KBM-7 (cell line): ENCODE measurements around the gene MTSS2.

Experiments used
- DNase-seq: peaks from one replicate; pipeline ENCODE4 v3.0.0-alpha.2; 2015
- in situ Hi-C: fragments of 300-500 bp; cut with MboI; formaldehyde crosslinking; loops from 2 replicates; pipeline ENCODE4 v1.14.3; 2020; ENCODE audit warnings: low sequenced_read_pairs, low pct_unique_long_range_greater_than_20kb, mixed read lengths

MTSS2 gene

DNA sequence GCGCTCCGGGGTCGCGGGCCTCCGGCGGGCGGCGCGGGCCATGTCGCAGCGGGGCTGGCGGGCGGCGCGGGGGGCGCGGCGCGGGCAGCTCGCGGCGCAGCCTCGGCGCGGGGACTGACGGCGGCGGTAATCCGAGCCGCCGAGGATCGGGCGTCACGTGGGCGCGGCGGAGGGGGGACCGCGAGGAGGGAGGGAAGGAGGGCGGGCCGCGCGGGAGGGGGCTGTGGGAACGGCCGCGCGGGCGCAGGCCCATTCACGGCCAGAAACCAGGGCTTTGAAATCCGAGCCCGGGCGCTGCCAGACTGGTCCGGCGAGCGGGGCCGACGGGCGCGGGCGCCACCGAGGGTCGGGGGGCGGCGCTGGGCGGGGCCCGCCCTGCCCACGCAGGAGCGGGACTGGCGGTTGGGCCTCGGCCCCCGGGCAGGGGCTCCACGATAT lies at the start of gene MTSS2:
Gene MTSS2, minus strand, starts transcription at position 116 of the 438 bp plus-strand sequence. CDS start 262 bp downstream, outside the sequence.
- DNase-seq, result peak; percentile 52
- in situ Hi-C loops, result no loop called here

DNA sequence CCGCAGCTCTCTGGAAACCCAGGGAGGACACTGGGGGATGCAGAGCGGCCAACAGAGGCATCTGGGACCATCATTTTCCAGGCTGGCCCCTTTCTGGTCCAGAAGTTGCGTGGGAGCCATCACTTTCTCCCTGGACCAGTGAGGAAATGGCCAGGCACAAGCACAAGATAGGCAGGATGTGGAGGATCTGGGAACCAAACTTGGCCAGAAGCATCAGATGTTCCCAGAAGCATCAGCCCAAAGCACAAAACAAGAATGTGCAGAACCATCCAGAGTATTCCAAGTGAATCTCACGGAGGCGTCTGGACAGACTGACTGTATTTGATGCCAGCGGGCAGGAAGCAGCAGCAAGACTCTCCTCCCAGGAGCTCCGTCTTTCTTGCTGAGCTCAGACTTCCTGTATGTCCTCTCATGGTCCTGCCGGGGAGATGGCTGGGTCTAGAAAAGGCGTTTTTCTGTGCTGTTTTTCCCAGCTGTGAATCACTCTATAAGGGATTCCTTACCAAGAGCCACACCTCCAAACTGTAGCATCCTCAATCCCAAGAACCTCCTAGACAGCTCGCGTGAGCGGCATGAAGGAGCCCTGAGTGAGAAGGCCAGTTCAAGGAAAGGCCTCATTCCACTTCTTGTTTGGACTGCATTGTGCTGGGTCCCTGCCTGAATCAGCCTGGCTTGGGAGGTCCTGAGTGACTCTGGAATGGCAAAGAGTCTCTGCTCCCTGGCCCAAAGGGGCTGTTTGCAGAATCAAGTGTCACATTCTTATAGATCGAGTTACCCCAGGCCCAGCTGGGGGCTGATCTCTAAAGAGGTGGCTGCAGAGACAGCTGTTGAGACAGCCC lies 49.5 kb upstream of the MTSS2 start:
- DNase-seq, result no peak
- in situ Hi-C loops, result no loop called here

DNA sequence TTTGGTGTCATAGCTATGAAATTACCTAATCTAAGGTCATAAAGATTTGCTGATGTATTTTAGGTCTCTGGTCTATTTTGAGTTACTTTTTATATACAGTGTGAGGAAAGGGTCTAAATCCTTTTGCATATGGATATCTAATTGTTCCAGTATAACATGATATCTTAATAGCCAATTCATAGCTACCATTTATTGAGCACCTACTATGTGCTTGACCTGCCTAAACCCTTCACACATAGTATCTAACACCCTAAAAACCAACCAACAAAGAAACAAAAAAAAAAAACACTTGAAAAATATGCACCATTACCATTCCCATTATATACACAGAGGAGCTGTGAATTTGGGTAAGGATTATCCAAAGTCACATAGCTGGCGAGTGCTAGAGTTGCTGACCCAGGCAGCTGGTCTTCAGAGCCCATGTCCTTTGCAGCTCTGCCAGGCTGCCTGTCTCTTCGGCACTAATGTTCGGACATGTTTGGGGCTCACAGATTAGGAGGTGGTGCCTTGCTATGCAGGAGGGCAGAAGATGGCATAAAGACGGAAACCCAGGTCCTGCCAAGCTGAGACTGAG lies 48.8 kb upstream of the MTSS2 start:
- DNase-seq, result no peak
- in situ Hi-C loops, result no loop called here

DNA sequence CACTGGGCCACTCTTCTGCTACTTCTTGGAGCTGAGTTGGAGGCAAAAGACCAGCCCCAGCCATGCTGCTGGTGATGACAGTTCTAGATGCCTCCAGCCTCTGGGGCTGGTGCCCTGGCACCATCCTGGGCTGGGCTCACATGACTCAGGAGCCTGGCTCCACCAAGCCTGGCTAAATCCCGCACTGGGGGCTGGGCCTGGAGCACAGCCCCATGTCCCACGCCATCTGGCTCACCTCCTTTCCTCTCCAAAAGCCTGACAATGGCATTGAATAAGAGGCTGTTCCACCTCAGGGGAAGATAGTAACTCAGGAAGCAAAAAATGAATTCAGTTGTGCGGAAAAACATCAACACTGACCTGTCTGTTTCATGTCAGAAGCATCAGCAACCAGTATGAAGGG lies 45.1 kb upstream of the MTSS2 start:
- in situ Hi-C loops, result no loop called here
- DNase-seq, result no peak

GRCh38 chr16:70730031-70730430 lies 44.2 kb upstream of the MTSS2 start:
- DNase-seq, result no peak
- in situ Hi-C loops, result no loop called here

DNA sequence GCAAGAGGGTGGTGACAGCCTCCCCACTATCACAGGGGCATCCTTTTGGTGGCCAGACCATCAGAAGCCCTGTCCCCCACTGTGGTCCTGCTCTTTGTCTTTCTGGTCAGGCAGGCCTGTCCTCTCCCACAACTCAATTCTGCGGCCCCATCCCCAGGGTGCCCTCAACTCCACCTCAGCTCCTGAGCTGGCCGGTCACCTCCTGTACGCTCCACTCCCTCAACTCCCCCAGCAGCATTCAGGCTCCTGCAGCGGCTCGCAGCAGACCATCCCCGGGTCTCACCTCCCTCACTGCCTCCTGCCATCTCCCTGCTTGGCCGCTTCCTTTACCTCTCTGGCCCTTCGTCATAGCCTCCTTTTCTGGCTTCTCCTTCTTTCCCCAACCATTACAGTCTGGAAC lies 43.4 kb upstream of the MTSS2 start:
- in situ Hi-C loops, result no loop called here

DNA sequence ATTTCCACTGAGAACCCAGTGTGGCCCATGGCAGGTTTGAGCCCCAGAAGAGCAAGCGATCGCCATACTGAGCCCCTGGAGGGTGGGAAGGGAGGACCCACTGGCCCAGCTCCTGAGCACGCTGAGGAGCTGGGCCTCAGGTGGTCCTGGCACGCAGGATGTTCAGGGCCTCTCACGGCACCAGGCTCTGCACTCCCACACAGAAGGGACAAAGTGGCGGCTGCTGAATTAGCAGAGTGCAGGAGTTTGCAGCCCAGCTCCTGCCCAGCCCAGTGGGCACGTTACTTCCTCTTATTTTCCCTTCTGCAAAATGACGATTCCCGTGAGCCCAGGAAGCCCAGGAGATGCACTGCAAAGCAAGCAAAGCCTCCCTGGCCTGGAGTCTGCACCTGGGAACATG lies 42.3 kb upstream of the MTSS2 start:
- DNase-seq, result peak; percentile 57
- in situ Hi-C loops, result no loop called here

More for the DNA sequence above, 43.4 kb upstream of the MTSS2 start:
- no peak for DNase-seq

GRCh38 chr16:70726892-70727361 lies 41.1 kb upstream of the MTSS2 start:
- in situ Hi-C loops, result no loop called here
- no peak for DNase-seq

DNA sequence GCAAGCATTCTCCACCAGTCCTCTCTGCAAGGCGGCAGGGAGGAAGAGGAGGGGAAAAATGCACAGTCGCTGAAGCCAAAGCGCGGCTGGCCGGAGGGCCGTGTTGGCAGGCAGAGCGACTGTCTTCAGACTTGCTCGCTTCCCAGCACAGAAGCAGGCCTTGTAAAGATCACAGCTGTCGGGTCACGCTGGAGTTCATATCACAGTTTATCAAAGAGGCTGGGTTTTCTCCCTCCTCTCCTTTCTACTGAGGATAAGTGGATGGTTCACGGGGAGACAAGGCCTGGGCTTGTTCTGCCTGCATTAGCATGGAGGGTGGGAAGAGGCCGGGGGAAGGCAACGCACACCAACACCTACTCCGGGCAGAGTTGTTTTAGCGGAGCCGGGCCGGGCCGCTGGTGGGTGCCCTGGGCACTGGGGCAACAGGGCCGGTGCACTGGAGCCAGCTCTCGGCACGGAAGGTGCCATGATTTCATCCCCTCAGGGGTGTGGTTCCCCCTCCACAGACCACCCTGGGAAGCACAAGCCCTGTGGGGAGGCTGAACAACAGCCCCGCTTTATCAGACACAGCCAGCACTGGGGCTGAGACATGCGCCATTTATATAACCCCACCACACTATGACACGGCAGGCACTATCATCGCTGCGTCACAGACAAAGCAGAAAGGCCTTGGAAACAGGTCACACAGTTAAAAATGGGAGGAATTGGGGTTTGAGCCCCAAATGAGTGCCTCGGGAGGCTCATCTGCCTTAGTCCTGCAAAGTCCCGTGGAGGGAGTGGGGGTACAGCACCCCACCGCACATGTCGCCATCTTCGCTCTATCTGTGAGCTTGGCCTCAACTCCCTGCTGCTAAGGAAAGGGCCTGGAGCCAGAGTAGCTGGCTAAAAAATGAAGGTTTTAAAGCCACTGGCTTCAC lies 40.3 kb upstream of the MTSS2 start:
- no peak for DNase-seq
- in situ Hi-C loops, result no loop called here

- in situ Hi-C loops, result no loop called here
- no peak for DNase-seq
These were observed 39.4 kb upstream of the MTSS2 start for GRCh38 chr16:70725024-70725911.

GRCh38 chr16:70724146-70725023 lies 38.5 kb upstream of the MTSS2 start:
- DNase-seq, result no peak
- in situ Hi-C loops, result no loop called here

- in situ Hi-C loops, result no loop called here
- no peak for DNase-seq
These were observed 37.9 kb upstream of the MTSS2 start for GRCh38 chr16:70723740-70724145.

- DNase-seq, result no peak
- in situ Hi-C loops, result no loop called here
These were observed 35.5 kb upstream of the MTSS2 start for GRCh38 chr16:70721202-70721963.

- no peak for DNase-seq
- in situ Hi-C loops, result no loop called here
These were observed 34.8 kb upstream of the MTSS2 start for GRCh38 chr16:70720425-70721201.

DNA sequence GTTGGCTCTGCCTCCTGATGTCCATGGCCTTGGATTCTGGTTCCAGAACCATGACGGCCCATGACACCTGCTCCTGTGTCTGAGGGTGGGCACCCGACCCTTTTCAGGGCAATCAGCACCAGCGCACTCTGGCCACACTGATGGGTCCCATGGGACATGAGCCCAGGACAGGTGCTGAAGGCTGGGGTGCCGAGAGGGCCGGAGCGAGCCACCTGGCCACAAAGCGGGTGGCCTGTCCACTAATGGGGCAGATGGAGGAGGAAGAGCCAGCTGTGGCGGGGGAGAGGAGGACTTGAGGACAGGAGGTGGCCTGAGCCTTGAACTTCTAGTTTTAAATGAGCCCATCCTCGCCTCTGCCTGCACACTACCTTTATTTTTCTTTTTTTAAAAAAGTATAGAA lies 31.2 kb upstream of the MTSS2 start:
- no peak for DNase-seq
- in situ Hi-C loops, result no loop called here

- no peak for DNase-seq
- in situ Hi-C loops, result no loop called here
These were observed 30.1 kb upstream of the MTSS2 start for GRCh38 chr16:70715860-70716357.
